Mesenchymal stem cell (in vitro differentiated cells and primary cell): ENCODE results near the gene IGFBP2.
"Not testable (repeated sequence)": the region's sequence is repeated elsewhere in the genome, so short reads cannot be mapped to it uniquely, and the experiment has no call there.

Experiments used
- DNase-seq: peaks from one replicate; pipeline ENCODE4 v3.0.0-alpha.2; 2013
- H2AFZ ChIP-seq: one replicate; pipeline ENCODE4 v1.6.1; 2013; ENCODE audit warnings: low read depth, mild to moderate bottlenecking, control low read depth, inconsistent platforms, low read length, moderate library complexity
- H2AK5ac ChIP-seq: 2 replicates; pipeline ENCODE4 v1.6.1; 2013; ENCODE audit warnings: low read length, moderate library complexity, mild to moderate bottlenecking, inconsistent platforms; ENCODE audit not compliant: severe bottlenecking
- H2BK120ac ChIP-seq: one replicate; pipeline ENCODE4 v1.6.1; 2013; ENCODE audit warnings: low read depth, mild to moderate bottlenecking, inconsistent platforms, low read length, moderate library complexity
- H2BK12ac ChIP-seq, 2 experiments: one replicate each; pipeline ENCODE4 v1.6.1; 2013; ENCODE audit warnings: inconsistent platforms in 2 of 2, low read length in 2 of 2, mild to moderate bottlenecking in 2 of 2, moderate library complexity in 2 of 2, control low read depth in 1 of 2
- H2BK15ac ChIP-seq: one replicate; pipeline ENCODE4 v1.6.1; 2013; ENCODE audit warnings: mild to moderate bottlenecking, low read depth, inconsistent platforms; ENCODE audit not compliant: poor library complexity, severe bottlenecking
- H2BK5ac ChIP-seq: 2 replicates; pipeline ENCODE4 v1.6.1; 2013; ENCODE audit warnings: low read depth, mild to moderate bottlenecking, low read length, control low read depth, inconsistent platforms; ENCODE audit not compliant: poor library complexity, severe bottlenecking
- H3K14ac ChIP-seq, 2 experiments: one replicate each; pipeline ENCODE4 v1.6.1; 2013; ENCODE audit warnings: inconsistent platforms in 2 of 2, low read length in 2 of 2, control low read depth in 1 of 2, mild to moderate bottlenecking in 1 of 2, moderate library complexity in 1 of 2
- H3K18ac ChIP-seq, 2 experiments: one replicate each; pipeline ENCODE4 v1.6.1; 2013; ENCODE audit warnings: inconsistent platforms in 2 of 2, low read length in 2 of 2, control low read depth in 1 of 2, low read depth in 1 of 2, mild to moderate bottlenecking in 1 of 2
- H3K23ac ChIP-seq, 2 experiments: one replicate each; pipeline ENCODE4 v1.6.1; 2013; ENCODE audit warnings: inconsistent platforms in 2 of 2, low read length in 2 of 2, mild to moderate bottlenecking in 2 of 2, moderate library complexity in 2 of 2, control low read depth in 1 of 2
- H3K27ac ChIP-seq: 2 replicates; pipeline ENCODE4 v1.5.1; 2013; ENCODE audit warnings: mild to moderate bottlenecking, moderate library complexity, low read length, control low read depth, inconsistent platforms; ENCODE audit not compliant: poor library complexity, severe bottlenecking
- H3K27me3 ChIP-seq, 2 experiments: 2 replicates each; pipeline versions ENCODE4 v1.6.1 to v1.7.0; 2013; ENCODE audit warnings: low read length in 2 of 2, mild to moderate bottlenecking in 2 of 2, moderate library complexity in 2 of 2, control low read depth in 1 of 2, inconsistent platforms in 1 of 2; ENCODE audit not compliant: control insufficient read depth in 1 of 2, insufficient read depth in 1 of 2
- H3K36me3 ChIP-seq, 2 experiments: 2 replicates each; pipeline versions ENCODE4 v1.6.1 to v1.7.0; 2013; ENCODE audit warnings: low read length in 2 of 2, control low read depth in 1 of 2, inconsistent platforms in 1 of 2, low read depth in 1 of 2, mild to moderate bottlenecking in 1 of 2; ENCODE audit not compliant: insufficient read depth in 2 of 2, control insufficient read depth in 1 of 2
- H3K4ac ChIP-seq, 2 experiments: one replicate each; pipeline ENCODE4 v1.6.1; 2013; ENCODE audit warnings: inconsistent platforms in 2 of 2, low read length in 2 of 2, mild to moderate bottlenecking in 2 of 2, moderate library complexity in 2 of 2, control low read depth in 1 of 2, low read depth in 1 of 2
- H3K4me1 ChIP-seq: 2 replicates; pipeline ENCODE4 v1.6.1; 2013; ENCODE audit warnings: low read depth, low read length, control low read depth; ENCODE audit not compliant: control insufficient read depth, insufficient read depth
- H3K4me2 ChIP-seq: 2 replicates; pipeline ENCODE4 v1.6.1; 2013; ENCODE audit warnings: low read length, mild to moderate bottlenecking, inconsistent platforms; ENCODE audit not compliant: poor library complexity, severe bottlenecking
- H3K4me3 ChIP-seq, 2 experiments: 2 replicates each; pipeline versions ENCODE4 v1.5.1 to v1.7.0; 2013; ENCODE audit warnings: low read length in 2 of 2, mild to moderate bottlenecking in 2 of 2, control low read depth in 1 of 2, low read depth in 1 of 2; ENCODE audit not compliant: insufficient read depth in 1 of 2
- H3K79me1 ChIP-seq: replicated peaks from 2 replicates; pipeline ENCODE4 v1.6.1; 2013; ENCODE audit warnings: mild to moderate bottlenecking, control low read depth, low read length, inconsistent platforms; ENCODE audit not compliant: poor library complexity, severe bottlenecking
- H3K9ac ChIP-seq: 2 replicates; pipeline ENCODE4 v1.7.0; 2013; ENCODE audit warnings: mild to moderate bottlenecking, low read length, moderate library complexity
- H3K9me3 ChIP-seq: 2 replicates; pipeline ENCODE4 v1.7.0; 2013; ENCODE audit warnings: mild to moderate bottlenecking, low read length; ENCODE audit not compliant: control insufficient read depth
- H4K8ac ChIP-seq: one replicate; pipeline ENCODE4 v1.6.1; 2013; ENCODE audit warnings: inconsistent platforms, mild to moderate bottlenecking, low read length, moderate library complexity
- H4K91ac ChIP-seq: one replicate; pipeline ENCODE4 v1.6.1; 2013; ENCODE audit warnings: mild to moderate bottlenecking, low read length, inconsistent platforms
- WGBS: methylation state at CpG from one replicate; pipeline ENCODE4 v1.1.7; 2013; ENCODE audit warnings: mixed read lengths; 5-methylcytosine and 5-hydroxymethylcytosine counted together

Gene IGFBP2

DNA sequence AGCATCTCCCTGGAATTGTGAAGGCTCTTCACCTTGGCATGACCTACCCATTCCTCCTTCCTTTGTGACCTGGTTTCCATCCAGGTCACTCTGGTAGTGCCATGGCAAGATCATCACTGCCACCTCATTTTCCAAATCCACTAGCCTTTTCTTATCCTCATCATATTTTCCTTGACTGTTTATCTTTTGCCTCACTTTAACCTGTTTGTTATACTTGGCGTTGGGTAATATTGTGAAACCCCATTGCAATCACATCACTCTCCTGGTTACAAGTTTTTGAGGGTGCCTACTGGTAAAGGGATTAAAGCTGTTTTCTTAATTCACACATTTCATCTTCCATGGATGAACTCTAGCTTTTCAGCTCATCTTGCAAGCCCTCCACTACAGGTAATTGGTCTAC, 39.1 kb upstream of the IGFBP2 start:
- Histone ChIP-seq H3K9ac (no peak overlapping the region), H4K8ac (no peak overlapping the region), H3K4me3 (no peak overlapping the region), H3K4me2 (no peak overlapping the region), H3K4ac (no peak overlapping the region), H3K9me3 (no peaks in the 10 kb centered on the region), H4K91ac (no peak overlapping the region), H2AFZ (no peak overlapping the region), H3K27me3 (peaks cover 8 to 33% of the 10 kb centered on the region in 2 experiments), H3K23ac (peak overlapping the region in 1 of 2 experiments; percentile 46), H3K18ac (no peak overlapping the region), H3K14ac (no peak overlapping the region), H3K4me1 (peaks cover 2% of the 10 kb centered on the region), H2BK5ac (no peak overlapping the region), H3K27ac (no peak overlapping the region), H3K36me3 (no peaks in the 10 kb centered on the region), H2AK5ac (no peak overlapping the region), H2BK15ac (no peak overlapping the region), H3K79me1 (no peaks in the 10 kb centered on the region), H2BK12ac (no peak overlapping the region), H2BK120ac (no peak overlapping the region)
- 100% methylated on average over 1 of the region's 1 CpG for WGBS
- DNase-seq: no peak

DNA sequence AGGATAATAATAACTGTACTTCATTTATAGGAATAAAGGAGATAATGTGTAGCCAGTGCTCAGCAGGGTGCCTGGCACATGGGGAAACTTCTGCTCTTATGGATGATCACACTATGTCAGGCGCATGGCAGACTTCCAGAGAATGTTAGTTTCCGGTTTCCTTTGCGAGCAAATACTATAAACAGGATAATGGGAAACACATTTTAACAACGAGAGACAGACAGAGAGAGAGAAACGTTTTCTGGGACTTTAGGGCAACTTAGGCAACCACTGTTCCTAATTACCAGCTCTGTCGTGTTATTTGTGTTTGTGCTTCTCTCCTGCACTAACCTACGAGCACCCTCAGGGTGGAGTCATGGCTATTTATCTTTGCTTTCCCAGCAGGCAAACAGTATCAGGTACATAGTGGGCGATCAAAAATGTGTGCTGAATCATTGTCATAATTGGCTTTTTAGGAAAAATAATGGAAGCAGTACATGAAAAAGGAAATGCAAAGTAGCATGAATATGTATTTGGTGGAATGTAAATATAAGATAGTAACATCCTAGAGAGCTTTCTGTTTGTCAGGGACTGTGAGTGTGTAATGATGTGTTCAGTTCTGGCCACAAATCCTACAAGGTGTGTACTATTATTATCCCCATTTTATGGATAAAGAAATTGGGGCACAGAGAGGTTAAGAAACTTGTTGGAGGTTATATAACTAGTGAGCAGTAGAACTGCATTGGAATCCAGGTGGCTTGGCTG, 36.8 kb upstream of the IGFBP2 start:
- no peak overlapping the region for H4K91ac ChIP-seq
- peak overlapping the region; percentile 47 for H3K9ac ChIP-seq
- peak overlapping the region in 1 of 2 experiments; percentile 53 for H3K4me3 ChIP-seq
- peaks cover 8 to 34% of the 10 kb centered on the region in 2 experiments for H3K27me3 ChIP-seq
- H3K36me3 ChIP-seq: no peaks in the 10 kb centered on the region
- WGBS: 38% methylated on average over 6 of the region's 8 CpGs
- H2BK120ac ChIP-seq: no peak overlapping the region
- H3K18ac ChIP-seq: no peak overlapping the region
- H3K23ac ChIP-seq: no peak overlapping the region
- peaks cover 2% of the 10 kb centered on the region for H3K4me1 ChIP-seq
- no peak overlapping the region for H2AK5ac ChIP-seq
- no peak overlapping the region for H2AFZ ChIP-seq
- H3K4ac ChIP-seq: no peak overlapping the region
- no peaks in the 10 kb centered on the region for H3K9me3 ChIP-seq
- H4K8ac ChIP-seq: no peak overlapping the region
- H3K79me1 ChIP-seq: no peaks in the 10 kb centered on the region
- peak; percentile 55 for DNase-seq
- H3K27ac ChIP-seq: no peak overlapping the region
- H2BK15ac ChIP-seq: no peak overlapping the region
- no peak overlapping the region for H3K4me2 ChIP-seq
- H3K14ac ChIP-seq: no peak overlapping the region
- no peak overlapping the region for H2BK5ac ChIP-seq
- no peak overlapping the region for H2BK12ac ChIP-seq

DNA sequence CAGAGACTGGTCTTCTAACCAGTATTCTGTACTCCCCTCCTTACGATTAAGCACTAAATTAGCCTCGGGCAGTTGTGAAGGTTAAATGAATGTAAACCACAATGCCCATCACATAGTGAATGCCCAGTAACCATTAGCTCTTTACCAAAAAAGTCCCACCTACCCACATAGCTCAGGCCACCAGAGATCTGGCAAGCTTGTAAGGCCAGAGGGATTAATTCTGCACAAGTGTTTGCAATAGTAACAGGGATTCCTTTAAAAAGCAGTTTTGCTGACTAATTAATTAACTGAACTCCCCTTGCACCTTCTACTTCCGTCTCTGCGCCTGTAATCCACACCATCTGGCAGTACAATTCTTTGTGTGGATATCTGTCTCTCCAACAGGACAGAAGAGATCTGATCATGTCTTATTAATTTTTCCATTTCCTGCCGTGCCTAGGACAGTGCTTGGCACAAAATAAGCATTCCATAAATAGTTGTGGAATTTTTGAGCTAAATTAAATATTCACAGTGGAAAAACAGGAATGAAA, 36.2 kb upstream of the IGFBP2 start:
- no peak overlapping the region for H4K8ac ChIP-seq
- H3K4me1 ChIP-seq: peaks cover 2% of the 10 kb centered on the region
- H2AK5ac ChIP-seq: no peak overlapping the region
- H3K14ac ChIP-seq: no peak overlapping the region
- H3K79me1 ChIP-seq: no peaks in the 10 kb centered on the region
- no peak overlapping the region for H4K91ac ChIP-seq
- H3K9ac ChIP-seq: no peak overlapping the region
- H2BK120ac ChIP-seq: no peak overlapping the region
- no peak overlapping the region for H3K4me2 ChIP-seq
- H3K36me3 ChIP-seq: no peaks in the 10 kb centered on the region
- no peak for DNase-seq
- H3K27me3 ChIP-seq: peaks cover 11 to 32% of the 10 kb centered on the region in 2 experiments
- 79% methylated on average over 5 of the region's 5 CpGs for WGBS
- no peaks in the 10 kb centered on the region for H3K9me3 ChIP-seq
- H2BK5ac ChIP-seq: no peak overlapping the region
- no peak overlapping the region for H2BK12ac ChIP-seq
- no peak overlapping the region for H2BK15ac ChIP-seq
- H3K4ac ChIP-seq: no peak overlapping the region
- no peak overlapping the region for H3K18ac ChIP-seq
- no peak overlapping the region for H3K27ac ChIP-seq
- no peak overlapping the region for H3K4me3 ChIP-seq
- H3K23ac ChIP-seq: no peak overlapping the region
- H2AFZ ChIP-seq: no peak overlapping the region

- H3K4me2 ChIP-seq, H2BK120ac ChIP-seq, H2AK5ac ChIP-seq, H2BK5ac ChIP-seq, H3K79me1 ChIP-seq, H2BK12ac ChIP-seq, H3K27ac ChIP-seq, H3K4me1 ChIP-seq, H2BK15ac ChIP-seq, H3K4ac ChIP-seq, H4K91ac ChIP-seq, DNase-seq, H3K9me3 ChIP-seq, H3K18ac ChIP-seq, H3K9ac ChIP-seq, H4K8ac ChIP-seq, H3K23ac ChIP-seq, H2AFZ ChIP-seq, H3K36me3 ChIP-seq, H3K4me3 ChIP-seq, H3K14ac ChIP-seq: not testable (repeated sequence)
- peaks cover 12 to 33% of the 10 kb centered on the region in 2 experiments for H3K27me3 ChIP-seq
- WGBS: 88% methylated on average over 6 of the region's 7 CpGs
Observed at GRCh38 chr2:216597825-216598224, 35.4 kb upstream of the IGFBP2 start.
